Mucosa of stomach (tissue), 1 donor: Measurements from ENCODE around the gene IL21R.

ENCODE experiments used
- H3K27me3 ChIP-seq: one replicate; pipeline ENCODE4 v1.7.0; 2013; ENCODE audit warnings: mild to moderate bottlenecking, low read length; ENCODE audit not compliant: control insufficient read depth, insufficient read depth
- H3K36me3 ChIP-seq: one replicate; pipeline ENCODE4 v1.7.0; 2013; ENCODE audit warnings: low read length; ENCODE audit not compliant: control insufficient read depth, insufficient read depth
- H3K4me1 ChIP-seq: one replicate; pipeline ENCODE4 v1.7.0; 2013; ENCODE audit warnings: mild to moderate bottlenecking, low read length; ENCODE audit not compliant: control insufficient read depth, insufficient read depth
- H3K4me3 ChIP-seq: one replicate; pipeline ENCODE4 v1.7.0; 2013; ENCODE audit warnings: low read length
- H3K9ac ChIP-seq: one replicate; pipeline ENCODE4 v1.7.0; 2013; ENCODE audit warnings: mild to moderate bottlenecking, low read length, moderate library complexity
- H3K9me3 ChIP-seq: one replicate; pipeline ENCODE4 v1.7.0; 2013; ENCODE audit warnings: mild to moderate bottlenecking, low read length, moderate library complexity; ENCODE audit not compliant: control insufficient read depth
- donor health status: Pancreatic carcinoma.

The IL21R gene

DNA sequence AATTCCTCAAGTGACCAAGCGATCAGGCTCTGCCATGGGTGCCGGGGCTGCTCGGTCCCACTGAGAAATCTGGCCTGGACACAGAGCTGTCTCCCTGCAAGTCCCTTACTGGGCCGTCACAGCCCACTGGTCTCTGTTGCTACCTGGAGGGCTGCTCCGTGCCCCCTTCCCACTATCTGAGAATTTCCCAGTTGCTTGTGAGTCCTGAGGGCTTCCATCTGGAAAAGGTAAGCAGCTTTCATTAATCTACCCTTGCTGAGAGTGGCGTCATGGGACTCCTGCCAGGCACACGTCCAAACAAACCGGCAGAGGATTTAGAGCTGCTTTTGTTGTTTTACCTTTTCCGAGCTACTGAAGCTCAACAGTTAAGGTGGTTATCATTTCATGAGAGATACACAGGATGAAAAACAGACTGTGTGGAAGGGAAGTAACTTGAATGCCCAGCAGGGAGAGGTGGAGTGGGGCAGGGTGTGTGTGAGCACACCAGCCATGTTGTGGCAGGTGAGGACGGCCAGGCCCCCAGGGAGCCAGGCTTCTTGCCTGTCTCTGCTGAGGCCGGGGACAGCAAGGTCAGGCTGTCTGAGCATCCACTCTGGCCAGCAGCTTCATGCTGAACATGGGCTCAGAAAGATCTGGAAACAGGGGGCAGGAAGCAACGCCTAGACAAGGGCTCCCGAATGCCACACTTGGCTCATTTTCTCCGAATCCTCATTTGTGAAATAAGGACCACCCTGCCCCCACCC is 97.1 kb downstream of the IL21R start:
- H3K9me3 ChIP-seq, result no peaks in the 10 kb centered on the region
- H3K36me3 ChIP-seq, result peaks cover 13% of the 10 kb centered on the region
- no peaks in the 10 kb centered on the region for H3K27me3 ChIP-seq
- H3K4me1 ChIP-seq, result no peaks in the 10 kb centered on the region
- no peak overlapping the region for H3K4me3 ChIP-seq
- H3K9ac ChIP-seq, result no peak overlapping the region

GRCh38 chr16:27499659-27500055 is 97.7 kb downstream of the IL21R start:
- H3K9ac ChIP-seq, result no peak overlapping the region
- no peaks in the 10 kb centered on the region for H3K9me3 ChIP-seq
- H3K36me3 ChIP-seq, result peaks cover 13% of the 10 kb centered on the region
- H3K27me3 ChIP-seq, result no peaks in the 10 kb centered on the region
- H3K4me1 ChIP-seq, result no peaks in the 10 kb centered on the region
- no peak overlapping the region for H3K4me3 ChIP-seq

- Histone ChIP-seq H3K9ac (no peak overlapping the region), H3K4me3 (no peak overlapping the region), H3K4me1 (no peaks in the 10 kb centered on the region), H3K36me3 (peaks cover 22% of the 10 kb centered on the region), H3K27me3 (no peaks in the 10 kb centered on the region), H3K9me3 (no peaks in the 10 kb centered on the region)
Observed at GRCh38 chr16:27500801-27501200, 98.8 kb downstream of the IL21R start.
